Loucy (cell line): ENCODE measurements around the gene PTPRF.

Experiments used
- H2AFZ ChIP-seq: fragments of 200-600 bp; sonication (generic); 2 replicates; pipeline ENCODE4 v1.6.0; 2016; ENCODE audit warnings: antibody characterized with exemption, mild to moderate bottlenecking, low read length, moderate library complexity
- H3F3A ChIP-seq: fragments of 200-600 bp; 2 replicates; pipeline ENCODE4 v1.6.0; 2016; ENCODE audit warnings: antibody characterized with exemption, low read depth, mild to moderate bottlenecking
- H3K27me3 ChIP-seq: fragments of 200-600 bp; sonication (generic); 2 replicates; pipeline ENCODE4 v1.6.1; 2014; ENCODE audit warnings: low read length, mild to moderate bottlenecking; ENCODE audit not compliant: insufficient read depth, poor library complexity, severe bottlenecking
- H3K36me3 ChIP-seq: fragments of 200-600 bp; sonication (generic); 2 replicates; pipeline ENCODE4 v1.6.1; 2016; ENCODE audit warnings: low read length; ENCODE audit not compliant: insufficient read depth
- H3K4me1 ChIP-seq: fragments of 200-600 bp; sonication (generic); 2 replicates; pipeline ENCODE4 v1.5.1; 2014; ENCODE audit warnings: low read length, mild to moderate bottlenecking; ENCODE audit not compliant: insufficient read depth, poor library complexity, severe bottlenecking
- H3K4me2 ChIP-seq: fragments of 200-600 bp; sonication (generic); 2 replicates; pipeline ENCODE4 v1.6.0; 2014; ENCODE audit warnings: antibody characterized with exemption, low read length, low read depth, mild to moderate bottlenecking; ENCODE audit not compliant: poor library complexity, severe bottlenecking
- H3K4me3 ChIP-seq: fragments of 200-600 bp; sonication (generic); 2 replicates; pipeline ENCODE4 v1.5.1; 2014; ENCODE audit warnings: low read length, mild to moderate bottlenecking, mixed read lengths; ENCODE audit not compliant: poor library complexity, severe bottlenecking
- H3K79me2 ChIP-seq: fragments of 200-600 bp; sonication (generic); 2 replicates; pipeline ENCODE4 v1.6.1; 2014; ENCODE audit warnings: low read length; ENCODE audit not compliant: insufficient read depth
- H3K9ac ChIP-seq: fragments of 200-600 bp; sonication (generic); 2 replicates; pipeline ENCODE4 v1.6.0; 2014; ENCODE audit warnings: mild to moderate bottlenecking, low read depth, low read length, moderate library complexity; ENCODE audit not compliant: poor library complexity, severe bottlenecking
- H3K9me2 ChIP-seq: fragments of 200-600 bp; sonication (generic); replicated peaks from 2 replicates; pipeline ENCODE4 v1.6.1; 2016; ENCODE audit warnings: low read depth, low read length, mixed read lengths
- H3K9me3 ChIP-seq: fragments of 200-600 bp; sonication (generic); 2 replicates; pipeline ENCODE4 v1.6.1; 2014; ENCODE audit warnings: mild to moderate bottlenecking, antibody characterized with exemption, low read length, low read depth; ENCODE audit not compliant: insufficient read depth
- H4K20me1 ChIP-seq: fragments of 200-600 bp; sonication (generic); 2 replicates; pipeline ENCODE4 v1.6.0; 2014; ENCODE audit warnings: antibody characterized with exemption, low read length, mild to moderate bottlenecking; ENCODE audit not compliant: insufficient read depth, poor library complexity, severe bottlenecking
- EZH2phosphoT487 ChIP-seq: fragments of 200-600 bp; IDR thresholded peaks from 2 replicates; pipeline ENCODE4 v1.6.1; 2018; ENCODE audit warnings: antibody characterized with exemption, mild to moderate bottlenecking, moderate library complexity, borderline replicate concordance
- TF ChIP-seq, protein P1 (sequence below): fragments of 200-600 bp; sonication (generic); conservative IDR thresholded peaks from 2 replicates; pipeline ENCODE4 v1.5.1; 2014; ENCODE audit warnings: mild to moderate bottlenecking, antibody characterized with exemption, low read length

The PTPRF gene

DNA sequence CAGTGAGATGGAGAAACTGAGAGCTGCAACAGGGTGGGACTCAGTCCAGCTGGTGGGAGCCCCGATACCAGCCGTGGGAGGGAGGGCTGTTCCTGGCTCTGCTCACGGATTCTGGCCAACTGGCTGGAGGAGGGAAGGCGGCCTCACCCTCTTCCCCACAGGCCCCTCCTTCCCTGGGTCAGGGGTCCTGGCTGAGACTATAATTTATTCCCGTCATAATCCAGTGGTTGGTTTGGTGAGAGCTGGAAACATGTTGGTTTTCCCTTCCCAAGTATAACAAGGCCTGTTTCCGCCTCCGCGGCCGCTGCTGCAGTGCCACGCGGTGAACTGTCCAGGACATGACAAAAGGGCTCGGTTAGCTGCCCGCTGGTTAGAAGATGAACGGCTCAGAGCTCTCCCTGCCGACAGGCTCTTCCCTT lies 10.0 kb downstream of the PTPRF start:
- H4K20me1 ChIP-seq = no peaks in the 10 kb centered on the region
- no peak overlapping the region for H2AFZ ChIP-seq
- TF ChIP-seq, protein P1, sequence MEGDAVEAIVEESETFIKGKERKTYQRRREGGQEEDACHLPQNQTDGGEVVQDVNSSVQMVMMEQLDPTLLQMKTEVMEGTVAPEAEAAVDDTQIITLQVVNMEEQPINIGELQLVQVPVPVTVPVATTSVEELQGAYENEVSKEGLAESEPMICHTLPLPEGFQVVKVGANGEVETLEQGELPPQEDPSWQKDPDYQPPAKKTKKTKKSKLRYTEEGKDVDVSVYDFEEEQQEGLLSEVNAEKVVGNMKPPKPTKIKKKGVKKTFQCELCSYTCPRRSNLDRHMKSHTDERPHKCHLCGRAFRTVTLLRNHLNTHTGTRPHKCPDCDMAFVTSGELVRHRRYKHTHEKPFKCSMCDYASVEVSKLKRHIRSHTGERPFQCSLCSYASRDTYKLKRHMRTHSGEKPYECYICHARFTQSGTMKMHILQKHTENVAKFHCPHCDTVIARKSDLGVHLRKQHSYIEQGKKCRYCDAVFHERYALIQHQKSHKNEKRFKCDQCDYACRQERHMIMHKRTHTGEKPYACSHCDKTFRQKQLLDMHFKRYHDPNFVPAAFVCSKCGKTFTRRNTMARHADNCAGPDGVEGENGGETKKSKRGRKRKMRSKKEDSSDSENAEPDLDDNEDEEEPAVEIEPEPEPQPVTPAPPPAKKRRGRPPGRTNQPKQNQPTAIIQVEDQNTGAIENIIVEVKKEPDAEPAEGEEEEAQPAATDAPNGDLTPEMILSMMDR = no peak
- TF ChIP-seq EZH2phosphoT487 = no peak
- no peaks in the 10 kb centered on the region for H3K9me3 ChIP-seq
- no peaks in the 10 kb centered on the region for H3K9me2 ChIP-seq
- H3K27me3 ChIP-seq = no peaks in the 10 kb centered on the region
- no peaks in the 10 kb centered on the region for H3K36me3 ChIP-seq
- no peak overlapping the region for H3K9ac ChIP-seq
- no peaks in the 10 kb centered on the region for H3K79me2 ChIP-seq
- H3K4me3 ChIP-seq = no peak overlapping the region
- peaks cover 13% of the 10 kb centered on the region for H3K4me1 ChIP-seq
- H3F3A ChIP-seq = no peaks in the 10 kb centered on the region
- no peak overlapping the region for H3K4me2 ChIP-seq

DNA sequence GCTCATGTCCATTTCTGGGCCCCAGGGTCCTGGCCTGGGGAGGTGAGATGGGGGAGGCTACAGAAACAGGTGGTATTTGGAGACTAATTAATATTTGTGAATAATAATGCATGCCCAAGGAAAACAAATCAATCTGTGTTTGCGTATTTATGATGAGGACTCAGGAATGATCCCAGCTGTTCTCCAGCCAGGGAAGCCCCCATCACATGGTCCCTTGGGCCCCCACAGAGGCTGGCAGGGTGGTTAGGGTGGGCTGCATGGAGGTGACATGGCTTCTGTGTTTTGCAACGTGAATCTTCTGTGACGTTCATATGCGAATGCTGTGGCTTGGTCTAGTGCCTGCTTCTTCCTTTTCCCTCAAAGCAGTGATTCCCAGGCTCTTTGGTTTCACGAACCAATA lies 10.5 kb downstream of the PTPRF start:
- Histone ChIP-seq H3K4me3 (no peak overlapping the region), H2AFZ (no peak overlapping the region), H3F3A (no peaks in the 10 kb centered on the region), H4K20me1 (no peaks in the 10 kb centered on the region), H3K4me1 (peaks cover 13% of the 10 kb centered on the region), H3K9ac (no peak overlapping the region), H3K9me2 (no peaks in the 10 kb centered on the region), H3K27me3 (no peaks in the 10 kb centered on the region), H3K9me3 (no peaks in the 10 kb centered on the region), H3K4me2 (no peak overlapping the region), H3K36me3 (no peaks in the 10 kb centered on the region), H3K79me2 (no peaks in the 10 kb centered on the region)
- TF ChIP-seq EZH2phosphoT487 = no peak
- TF ChIP-seq, protein P1 = no peak

DNA sequence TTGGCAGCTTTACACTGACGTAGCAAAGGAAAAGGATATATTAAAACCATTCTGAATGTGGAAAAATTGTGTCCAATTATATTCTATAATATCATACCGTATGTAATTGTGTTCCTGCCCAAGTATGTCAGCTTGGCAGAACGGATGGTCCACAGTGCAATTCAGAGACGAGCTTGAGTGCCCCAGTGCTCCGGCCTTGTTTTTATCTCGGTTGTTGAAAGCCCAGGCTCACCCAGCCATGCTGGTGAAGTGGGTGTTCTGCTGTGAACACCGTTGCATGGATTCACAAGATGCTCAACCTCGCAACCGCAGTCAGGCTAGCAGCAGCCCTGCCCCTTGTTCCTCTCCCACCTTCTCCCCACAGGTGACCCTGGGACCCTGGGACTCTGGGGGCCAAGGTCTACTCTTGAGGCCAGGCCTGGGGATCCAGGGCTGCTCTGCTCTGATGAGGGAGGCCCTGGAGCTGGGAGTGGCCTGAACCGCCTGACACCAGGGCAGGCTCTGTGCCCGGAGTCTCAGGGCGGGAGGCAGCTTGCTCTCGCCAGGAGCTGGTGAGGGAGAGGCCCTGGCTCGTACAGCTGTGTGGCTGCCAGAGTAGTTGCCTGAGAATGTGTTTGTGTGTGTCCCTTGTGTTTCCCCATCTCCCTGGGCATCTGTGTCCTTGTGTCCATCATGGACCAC lies 11.2 kb downstream of the PTPRF start:
- Histone ChIP-seq H3K4me2 (no peak overlapping the region), H3K4me1 (peaks cover 13% of the 10 kb centered on the region), H3K9me2 (no peaks in the 10 kb centered on the region), H3K27me3 (no peaks in the 10 kb centered on the region), H3K36me3 (no peaks in the 10 kb centered on the region), H4K20me1 (no peaks in the 10 kb centered on the region), H3F3A (no peaks in the 10 kb centered on the region), H3K79me2 (no peaks in the 10 kb centered on the region), H3K4me3 (no peak overlapping the region), H2AFZ (no peak overlapping the region), H3K9me3 (no peaks in the 10 kb centered on the region), H3K9ac (no peak overlapping the region)
- TF ChIP-seq EZH2phosphoT487 = no peak
- TF ChIP-seq, protein P1 = no peak
